GM12878 (cell line): ENCODE measurements around the gene EPO.

Source experiments
- CBX3 ChIP-seq: fragments of 200-600 bp; sonication (generic); IDR thresholded peaks from 2 replicates; pipeline ENCODE4 v1.6.1; 2016; ENCODE audit warnings: low read depth, borderline replicate concordance
- CTCF ChIP-seq, 3 experiments: IDR thresholded peaks in 2 of 3; conservative IDR thresholded peaks in 1 of 3; 2 replicates each; pipeline ENCODE4 v1.5.1; 2011; ENCODE audit warnings: low read depth in 3 of 3, low read length in 3 of 3, mild to moderate bottlenecking in 3 of 3, control low read depth in 2 of 3, moderate library complexity in 2 of 3, inconsistent platforms in 1 of 3, mixed read lengths in 1 of 3; ENCODE audit not compliant: control insufficient read depth in 2 of 3, insufficient read depth in 1 of 3; ENCODE audit errors: extremely low read depth in 1 of 3
- EGR1 ChIP-seq, 2 experiments: IDR thresholded peaks; 1 replicate in 1 of 2; 2 replicates in 1 of 2; pipeline ENCODE4 v1.6.1; 2011 to 2012; ENCODE audit warnings: low read depth in 2 of 2, low read length in 2 of 2, borderline replicate concordance in 1 of 2, mild to moderate bottlenecking in 1 of 2, moderate library complexity in 1 of 2
- MXI1 ChIP-seq: fragments of 150-350 bp; IDR thresholded peaks from 2 replicates; pipeline ENCODE4 v1.6.1; 2011; ENCODE audit warnings: low read depth, mild to moderate bottlenecking, inconsistent platforms, low read length, improper control_type of control experiment
- NR2C1 ChIP-seq: fragments of 450-650 bp; IDR thresholded peaks from 2 replicates; pipeline ENCODE4 v1.6.1; 2017; ENCODE audit warnings: antibody characterized with exemption, mild to moderate bottlenecking, moderate library complexity
- RAD21 ChIP-seq: IDR thresholded peaks from 2 replicates; pipeline ENCODE4 v1.6.1; 2011; ENCODE audit warnings: mild to moderate bottlenecking, low read depth, low read length, moderate library complexity; ENCODE audit not compliant: insufficient read depth
- STAT1 ChIP-seq: fragments of 450-650 bp; conservative IDR thresholded peaks from 2 replicates; pipeline ENCODE4 v1.6.1; 2014; ENCODE audit warnings: antibody characterized with exemption, mild to moderate bottlenecking

DNA sequence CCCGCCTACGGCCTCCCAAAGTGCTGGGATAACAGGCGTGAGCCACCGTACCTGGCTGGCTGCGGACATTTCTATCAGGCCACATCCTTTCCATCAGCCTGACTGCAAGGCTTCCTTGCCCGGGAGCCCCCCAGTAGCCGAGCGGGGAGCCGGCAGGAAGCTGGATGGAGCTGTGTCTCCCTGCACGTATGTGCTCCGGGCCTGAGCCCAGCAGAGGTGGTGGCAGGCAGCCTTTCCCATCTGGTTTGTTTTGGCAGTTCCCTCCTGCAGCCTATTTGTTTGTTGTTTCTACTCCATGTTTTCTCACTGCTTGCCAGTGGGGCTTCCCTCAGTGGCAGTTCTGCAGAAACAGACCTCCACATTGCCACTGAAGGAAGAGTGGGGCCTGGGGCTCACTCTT, 8.9 kb upstream of the EPO start:
- TF ChIP-seq CBX3 (no peak), CTCF (IDR thresholded peaks at IDR 0.05 in 2 of 3, conservative IDR thresholded peaks at IDR 0.05 in 1 of 3; ENCODE audit: control insufficient read depth in 2 of 3, extremely low read depth in 1 of 3, insufficient read depth in 1 of 3, low read depth in 3 of 3, low read length in 3 of 3) (no peak), EGR1 (IDR thresholded peaks at IDR 0.05; ENCODE audit: borderline replicate concordance in 1 of 2, low read depth in 2 of 2, low read length in 2 of 2) (no peak), MXI1 (no peak), STAT1 (no peak), NR2C1 (no peak), RAD21 (no peak)
